Thymus (tissue), 11 donors: Measurements from ENCODE around the gene SEMA3D. TPM values are rescaled to one million over a fixed set of nuclear protein-coding genes. Genes with fewer than 3 reads are reported as not detected.

Source experiments
- DNase-seq, 9 donors: peaks; one replicate each; pipeline ENCODE4 v3.0.0-alpha.2; 2013; ENCODE audit warnings: low spot score in 9 of 9, low read depth in 6 of 9, missing footprints in 1 of 9
- H3K27ac ChIP-seq, 2 donors: one replicate each; pipeline ENCODE4 v1.5.1; 2013; ENCODE audit warnings: control low read depth in 1 of 2, low read depth in 1 of 2, low read length in 1 of 2, mild to moderate bottlenecking in 1 of 2, moderate library complexity in 1 of 2
- H3K27me3 ChIP-seq, 2 donors: one replicate each; pipeline ENCODE4 v1.5.1; 2013; ENCODE audit warnings: low read length in 1 of 2; ENCODE audit not compliant: control insufficient read depth in 2 of 2, insufficient read depth in 1 of 2
- H3K36me3 ChIP-seq, 2 donors: one replicate each; pipeline ENCODE4 v1.5.1; 2013; ENCODE audit warnings: low read length in 1 of 2, mild to moderate bottlenecking in 1 of 2, moderate library complexity in 1 of 2; ENCODE audit not compliant: control insufficient read depth in 2 of 2, insufficient read depth in 2 of 2
- H3K4me1 ChIP-seq, 2 donors: one replicate each; pipeline ENCODE4 v1.5.1; 2013; ENCODE audit warnings: low read length in 2 of 2; ENCODE audit not compliant: control insufficient read depth in 2 of 2, insufficient read depth in 2 of 2
- H3K4me3 ChIP-seq, 2 donors: one replicate each; pipeline ENCODE4 v1.5.1; 2013; ENCODE audit warnings: low read length in 2 of 2, control low read depth in 1 of 2, mild to moderate bottlenecking in 1 of 2
- H3K9me3 ChIP-seq, 2 donors: one replicate each; pipeline ENCODE4 v1.5.1; 2013; ENCODE audit warnings: low read length in 1 of 2, mild to moderate bottlenecking in 1 of 2; ENCODE audit not compliant: control insufficient read depth in 2 of 2, insufficient read depth in 1 of 2
- WGBS: extraction: QIAGEN DNeasy Blood & Tissue Kit; methylation state at CpG from one replicate; pipeline ENCODE4 v1.1.7; 2013; 5-methylcytosine and 5-hydroxymethylcytosine counted together
- polyA plus RNA-seq: library from polyadenylated mRNA; stranded (reverse); fragments of 200-250 nt; gene quantifications from one replicate; pipeline ENCODE4 v1.2.3, GENCODE V29; 2013
- total RNA-seq: library from RNA; stranded (reverse); fragments of 120-200 nt; gene quantifications from one replicate; pipeline ENCODE4 v1.2.4, GENCODE V29; 2013
- donor health status: healthy.

The SEMA3D gene
- total and polyA plus RNA-seq, 2 donors = 0.32 to 1.3 TPM

- Histone ChIP-seq H3K4me3 (no peak overlapping the region), H3K9me3 (no peaks in the 10 kb centered on the region), H3K27ac (no peak overlapping the region), H3K27me3 (no peaks in the 10 kb centered on the region), H3K4me1 (no peaks in the 10 kb centered on the region), H3K36me3 (no peaks in the 10 kb centered on the region)
- DNase-seq = no peak
Measured at GRCh38 chr7:85103962-85104361, 82.9 kb downstream of the SEMA3D start.

GRCh38 chr7:85103357-85103756 is 83.5 kb downstream of the SEMA3D start:
- WGBS = 84% methylated on average over 3 of the region's 3 CpGs
- Histone ChIP-seq H3K36me3 (no peaks in the 10 kb centered on the region), H3K27ac (no peak overlapping the region), H3K9me3 (no peaks in the 10 kb centered on the region), H3K27me3 (no peaks in the 10 kb centered on the region), H3K4me3 (no peak overlapping the region), H3K4me1 (no peaks in the 10 kb centered on the region)
- DNase-seq = no peak

- no peaks in the 10 kb centered on the region for H3K27me3 ChIP-seq
- H3K36me3 ChIP-seq = no peaks in the 10 kb centered on the region
- no peaks in the 10 kb centered on the region for H3K9me3 ChIP-seq
- H3K4me3 ChIP-seq = no peak overlapping the region
- WGBS = 83% methylated on average over 2 of the region's 2 CpGs
- no peaks in the 10 kb centered on the region for H3K4me1 ChIP-seq
- H3K27ac ChIP-seq = no peak overlapping the region
- DNase-seq = no peak
Measured at GRCh38 chr7:85102813-85103350, 84.0 kb downstream of the SEMA3D start.

GRCh38 chr7:85101347-85101746 is 85.5 kb downstream of the SEMA3D start:
- Histone ChIP-seq H3K4me1 (no peaks in the 10 kb centered on the region), H3K36me3 (no peaks in the 10 kb centered on the region), H3K27me3 (no peaks in the 10 kb centered on the region), H3K9me3 (no peaks in the 10 kb centered on the region), H3K27ac (no peak overlapping the region), H3K4me3 (no peak overlapping the region)
- WGBS = 89% methylated on average over 2 of the region's 2 CpGs
- DNase-seq = no peak

GRCh38 chr7:85097844-85098243 is 89.0 kb downstream of the SEMA3D start:
- no peaks in the 10 kb centered on the region for H3K27me3 ChIP-seq
- no peaks in the 10 kb centered on the region for H3K9me3 ChIP-seq
- 89% methylated on average over 1 of the region's 1 CpG for WGBS
- no peak for DNase-seq
- H3K4me1 ChIP-seq = no peaks in the 10 kb centered on the region
- H3K36me3 ChIP-seq = no peaks in the 10 kb centered on the region
- H3K27ac ChIP-seq = no peak overlapping the region
- no peak overlapping the region for H3K4me3 ChIP-seq

- 87% methylated on average over 2 of the region's 2 CpGs for WGBS
- no peak overlapping the region for H3K27ac ChIP-seq
- H3K36me3 ChIP-seq = no peaks in the 10 kb centered on the region
- H3K4me1 ChIP-seq = no peaks in the 10 kb centered on the region
- H3K4me3 ChIP-seq = no peak overlapping the region
- H3K9me3 ChIP-seq = no peaks in the 10 kb centered on the region
- no peaks in the 10 kb centered on the region for H3K27me3 ChIP-seq
- no peak for DNase-seq
Measured at GRCh38 chr7:85095806-85096205, 91.0 kb downstream of the SEMA3D start.

- Histone ChIP-seq H3K27me3 (no peaks in the 10 kb centered on the region), H3K4me1 (no peaks in the 10 kb centered on the region), H3K27ac (no peak overlapping the region), H3K4me3 (no peak overlapping the region), H3K9me3 (no peaks in the 10 kb centered on the region), H3K36me3 (no peaks in the 10 kb centered on the region)
- WGBS = 97% methylated on average over 2 of the region's 2 CpGs
- no peak for DNase-seq
Measured at GRCh38 chr7:85095366-85095765, 91.5 kb downstream of the SEMA3D start.

- Histone ChIP-seq H3K27me3 (no peaks in the 10 kb centered on the region), H3K9me3 (no peaks in the 10 kb centered on the region), H3K27ac (no peak overlapping the region), H3K36me3 (no peaks in the 10 kb centered on the region), H3K4me3 (no peak overlapping the region), H3K4me1 (no peaks in the 10 kb centered on the region)
- WGBS = 95% methylated on average over 3 of the region's 3 CpGs
- no peak for DNase-seq
Measured at GRCh38 chr7:85094046-85094725, 92.7 kb downstream of the SEMA3D start.

- H3K4me1 ChIP-seq = no peaks in the 10 kb centered on the region
- H3K27me3 ChIP-seq = no peaks in the 10 kb centered on the region
- no peak for DNase-seq
- no peak overlapping the region for H3K4me3 ChIP-seq
- no peak overlapping the region for H3K27ac ChIP-seq
- 96% methylated on average over 4 of the region's 4 CpGs for WGBS
- no peaks in the 10 kb centered on the region for H3K36me3 ChIP-seq
- H3K9me3 ChIP-seq = no peaks in the 10 kb centered on the region
Measured at GRCh38 chr7:85091565-85091928, 95.3 kb downstream of the SEMA3D start.
